ENCODE results near the gene PRTG.
"Not testable (repeated sequence)": the region's sequence is repeated elsewhere in the genome, so short reads cannot be mapped to it uniquely, and the experiment has no call there.

The PRTG gene, protein sequence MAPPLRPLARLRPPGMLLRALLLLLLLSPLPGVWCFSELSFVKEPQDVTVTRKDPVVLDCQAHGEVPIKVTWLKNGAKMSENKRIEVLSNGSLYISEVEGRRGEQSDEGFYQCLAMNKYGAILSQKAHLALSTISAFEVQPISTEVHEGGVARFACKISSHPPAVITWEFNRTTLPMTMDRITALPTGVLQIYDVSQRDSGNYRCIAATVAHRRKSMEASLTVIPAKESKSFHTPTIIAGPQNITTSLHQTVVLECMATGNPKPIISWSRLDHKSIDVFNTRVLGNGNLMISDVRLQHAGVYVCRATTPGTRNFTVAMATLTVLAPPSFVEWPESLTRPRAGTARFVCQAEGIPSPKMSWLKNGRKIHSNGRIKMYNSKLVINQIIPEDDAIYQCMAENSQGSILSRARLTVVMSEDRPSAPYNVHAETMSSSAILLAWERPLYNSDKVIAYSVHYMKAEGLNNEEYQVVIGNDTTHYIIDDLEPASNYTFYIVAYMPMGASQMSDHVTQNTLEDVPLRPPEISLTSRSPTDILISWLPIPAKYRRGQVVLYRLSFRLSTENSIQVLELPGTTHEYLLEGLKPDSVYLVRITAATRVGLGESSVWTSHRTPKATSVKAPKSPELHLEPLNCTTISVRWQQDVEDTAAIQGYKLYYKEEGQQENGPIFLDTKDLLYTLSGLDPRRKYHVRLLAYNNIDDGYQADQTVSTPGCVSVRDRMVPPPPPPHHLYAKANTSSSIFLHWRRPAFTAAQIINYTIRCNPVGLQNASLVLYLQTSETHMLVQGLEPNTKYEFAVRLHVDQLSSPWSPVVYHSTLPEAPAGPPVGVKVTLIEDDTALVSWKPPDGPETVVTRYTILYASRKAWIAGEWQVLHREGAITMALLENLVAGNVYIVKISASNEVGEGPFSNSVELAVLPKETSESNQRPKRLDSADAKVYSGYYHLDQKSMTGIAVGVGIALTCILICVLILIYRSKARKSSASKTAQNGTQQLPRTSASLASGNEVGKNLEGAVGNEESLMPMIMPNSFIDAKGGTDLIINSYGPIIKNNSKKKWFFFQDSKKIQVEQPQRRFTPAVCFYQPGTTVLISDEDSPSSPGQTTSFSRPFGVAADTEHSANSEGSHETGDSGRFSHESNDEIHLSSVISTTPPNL

DNA sequence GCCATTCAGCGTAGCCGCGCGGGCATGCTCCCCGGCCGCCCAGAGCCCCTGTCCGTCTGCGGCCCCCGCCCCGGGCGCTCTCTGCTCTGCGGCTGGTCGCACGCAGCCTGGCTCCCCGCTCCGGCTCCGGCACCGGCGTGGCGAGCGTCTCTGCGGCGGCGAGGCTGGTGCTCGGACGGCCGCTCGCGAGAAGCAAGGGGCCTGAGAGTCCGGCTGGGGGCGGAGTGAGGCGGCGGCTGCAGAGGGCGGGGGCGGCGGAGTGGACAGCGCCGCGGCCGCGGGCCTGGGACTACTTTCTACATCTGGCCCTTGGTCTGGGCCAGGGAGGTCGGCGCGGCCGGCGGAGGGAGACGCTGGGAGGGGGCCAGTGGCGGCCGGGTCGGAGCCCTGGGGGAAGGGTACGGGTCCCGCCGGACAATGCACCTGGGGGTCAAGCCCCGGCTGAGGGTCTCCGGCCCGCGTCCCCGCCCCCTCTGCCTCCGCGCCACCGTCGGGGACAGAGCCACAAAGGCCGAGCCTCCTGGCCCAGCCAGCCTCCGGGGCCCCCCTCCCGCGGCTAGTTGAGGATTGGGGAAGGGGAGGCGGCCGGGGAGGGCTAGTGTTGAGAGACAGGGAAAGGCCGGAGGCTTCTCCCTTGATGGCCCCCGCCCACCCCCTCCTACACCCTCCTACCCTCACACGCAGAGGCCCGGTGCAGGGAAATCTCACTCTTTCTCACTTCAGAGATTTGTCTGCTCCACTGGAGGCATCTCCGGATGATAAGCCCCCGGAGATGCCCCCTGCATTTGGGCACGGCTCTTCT lies at the start of gene PRTG:
Gene PRTG, minus strand, starts transcription at position 226 of the 802 bp plus-strand sequence. Its CDS starts 221 bp downstream, at position 5.
- TF ChIP-seq, protein P1, sequence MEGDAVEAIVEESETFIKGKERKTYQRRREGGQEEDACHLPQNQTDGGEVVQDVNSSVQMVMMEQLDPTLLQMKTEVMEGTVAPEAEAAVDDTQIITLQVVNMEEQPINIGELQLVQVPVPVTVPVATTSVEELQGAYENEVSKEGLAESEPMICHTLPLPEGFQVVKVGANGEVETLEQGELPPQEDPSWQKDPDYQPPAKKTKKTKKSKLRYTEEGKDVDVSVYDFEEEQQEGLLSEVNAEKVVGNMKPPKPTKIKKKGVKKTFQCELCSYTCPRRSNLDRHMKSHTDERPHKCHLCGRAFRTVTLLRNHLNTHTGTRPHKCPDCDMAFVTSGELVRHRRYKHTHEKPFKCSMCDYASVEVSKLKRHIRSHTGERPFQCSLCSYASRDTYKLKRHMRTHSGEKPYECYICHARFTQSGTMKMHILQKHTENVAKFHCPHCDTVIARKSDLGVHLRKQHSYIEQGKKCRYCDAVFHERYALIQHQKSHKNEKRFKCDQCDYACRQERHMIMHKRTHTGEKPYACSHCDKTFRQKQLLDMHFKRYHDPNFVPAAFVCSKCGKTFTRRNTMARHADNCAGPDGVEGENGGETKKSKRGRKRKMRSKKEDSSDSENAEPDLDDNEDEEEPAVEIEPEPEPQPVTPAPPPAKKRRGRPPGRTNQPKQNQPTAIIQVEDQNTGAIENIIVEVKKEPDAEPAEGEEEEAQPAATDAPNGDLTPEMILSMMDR (IDR thresholded peaks at IDR 0.05; ENCODE audit: low read depth, low read length, missing control alignments), result no peak
- DNase-seq (ENCODE audit: low read depth), result peak; percentile 49
- in situ Hi-C loops (cut with HindIII; ENCODE audit: low sequenced_read_pairs), result no loop called here
- peak within 1 kb of the TSS; percentile 74 for H3K4me3 ChIP-seq (ENCODE audit: low read depth, low read length)

DNA sequence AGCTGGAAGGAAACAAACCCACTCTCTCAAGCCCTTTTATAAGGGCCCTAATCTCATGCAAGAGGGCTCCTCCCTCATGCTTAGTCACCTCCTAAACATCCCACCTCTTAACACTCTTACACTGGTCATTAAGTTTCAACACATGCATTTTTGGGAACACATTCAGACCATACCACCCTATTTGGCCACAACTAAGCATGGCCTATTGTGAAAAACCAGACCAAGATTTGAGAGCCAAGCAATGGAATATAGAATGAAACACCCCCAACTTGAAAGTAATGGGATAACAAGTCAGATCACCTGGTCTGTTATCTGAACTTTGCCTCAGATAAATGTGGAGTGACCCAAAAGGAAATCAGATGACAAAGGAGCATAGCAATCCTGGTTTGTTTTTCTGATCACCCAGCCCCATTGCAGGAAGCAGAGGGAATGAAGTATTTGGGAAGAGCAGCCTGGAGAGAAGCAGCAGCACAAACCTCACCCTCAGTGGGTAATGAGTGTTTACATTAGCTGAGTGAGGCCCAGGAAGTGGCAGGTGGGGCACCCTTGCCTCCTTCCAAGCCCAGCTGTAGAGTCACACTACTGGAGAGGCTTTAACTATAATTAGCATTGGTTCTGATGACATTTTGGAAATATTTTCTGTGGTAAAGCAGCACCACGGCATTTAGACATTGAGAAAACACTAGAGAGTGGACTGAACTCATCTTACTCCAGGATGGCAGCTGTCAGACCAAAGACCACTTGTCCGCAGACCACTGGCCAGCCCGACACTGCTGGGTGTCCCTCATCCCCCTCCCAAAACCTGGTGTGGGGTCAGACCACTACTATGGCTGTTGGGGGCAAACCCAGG lies 48.8 kb upstream of the PRTG start:
- H3K4me3 ChIP-seq (ENCODE audit: low read depth, low read length), result no peak overlapping the region
- peak; percentile 69 for DNase-seq (ENCODE audit: low read depth)
- TF ChIP-seq, protein P1 (IDR thresholded peaks at IDR 0.05; ENCODE audit: low read depth, low read length, missing control alignments), result no peak
- in situ Hi-C loops (cut with HindIII; ENCODE audit: low sequenced_read_pairs), result no loop called here

DNA sequence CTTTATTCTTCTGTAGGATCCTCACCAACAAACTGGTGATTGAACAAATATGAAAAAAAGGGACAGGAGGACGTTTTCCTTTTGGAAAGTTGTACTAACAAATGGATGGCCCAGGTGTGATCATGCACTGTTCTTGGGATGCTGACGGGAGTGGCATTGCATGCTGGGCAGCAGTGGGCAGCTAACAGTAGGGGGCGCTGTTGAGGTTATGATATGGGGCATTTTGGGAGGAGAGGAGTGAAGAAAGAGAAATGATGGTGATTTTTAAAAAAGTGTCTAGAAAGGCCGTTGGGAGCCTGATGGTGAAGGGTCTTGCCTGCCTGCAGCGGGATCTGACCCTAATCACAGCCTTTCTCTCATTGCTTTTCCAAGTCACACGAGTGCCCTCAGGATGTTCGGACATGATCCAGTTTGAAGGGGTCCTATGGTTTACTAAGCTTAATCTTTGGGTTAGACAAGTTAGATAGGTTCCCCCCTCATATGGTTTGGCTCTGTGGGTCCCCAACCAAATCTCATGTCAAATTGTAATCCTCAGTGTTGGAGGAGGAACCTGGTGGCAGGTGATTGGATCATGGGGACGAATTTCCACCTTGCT lies 46.2 kb upstream of the PRTG start:
- no peak for DNase-seq (ENCODE audit: low read depth)
- in situ Hi-C loops (cut with HindIII; ENCODE audit: low sequenced_read_pairs), result no loop called here

DNA sequence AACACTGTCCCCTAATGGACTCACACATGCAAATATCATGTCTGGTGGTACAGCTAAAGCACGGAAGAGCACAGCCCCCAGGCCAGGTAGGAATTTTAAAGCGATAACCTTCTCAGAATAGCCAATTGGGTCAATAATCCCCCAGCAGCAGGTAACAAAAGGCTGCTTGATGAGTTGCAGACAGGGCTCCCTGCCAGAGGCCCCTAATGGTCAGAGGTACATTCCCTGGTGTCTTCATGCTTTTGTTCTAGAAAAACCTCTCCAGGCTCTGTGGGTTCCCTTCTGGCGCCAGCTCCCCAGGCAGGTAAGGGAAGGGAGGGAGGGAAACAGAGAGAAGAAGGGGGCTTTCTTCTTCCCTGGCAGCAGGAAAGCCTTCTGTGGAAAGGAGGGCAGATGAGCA lies 43.4 kb upstream of the PRTG start:
- in situ Hi-C loops (cut with HindIII; ENCODE audit: low sequenced_read_pairs), result no loop called here
- DNase-seq (ENCODE audit: low read depth), result no peak
- no peak overlapping the region for H3K4me3 ChIP-seq (ENCODE audit: low read depth, low read length)
- TF ChIP-seq, protein P1 (IDR thresholded peaks at IDR 0.05; ENCODE audit: low read depth, low read length, missing control alignments), result no peak

More for the DNA sequence above, 46.2 kb upstream of the PRTG start:
- H3K4me3 ChIP-seq (ENCODE audit: low read depth, low read length), result no peak overlapping the region
- TF ChIP-seq, protein P1 (IDR thresholded peaks at IDR 0.05; ENCODE audit: low read depth, low read length, missing control alignments), result peak; percentile 49

DNA sequence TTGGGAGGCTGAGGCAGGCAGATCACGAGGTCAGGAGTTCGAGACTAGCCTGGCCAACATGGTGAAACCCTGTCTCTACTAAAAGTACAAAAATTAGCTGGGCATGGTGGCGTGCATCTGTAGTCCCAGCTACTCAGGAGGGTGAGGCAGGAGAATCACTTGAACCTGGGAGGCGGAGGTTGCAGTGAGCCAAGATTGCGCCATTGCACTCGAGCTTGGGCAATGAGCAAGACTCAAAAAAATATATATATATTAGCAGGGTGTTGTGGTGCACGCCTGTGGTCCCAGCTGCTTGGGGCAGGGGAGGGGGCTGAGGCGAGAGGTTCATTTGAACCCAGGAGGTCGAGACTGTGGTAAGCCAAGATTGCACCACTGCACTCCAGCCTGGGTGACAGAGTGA lies 42.6 kb upstream of the PRTG start:
- H3K4me3 ChIP-seq (ENCODE audit: low read depth, low read length); DNase-seq (ENCODE audit: low read depth); in situ Hi-C loops (cut with HindIII; ENCODE audit: low sequenced_read_pairs): not testable (repeated sequence)

DNA sequence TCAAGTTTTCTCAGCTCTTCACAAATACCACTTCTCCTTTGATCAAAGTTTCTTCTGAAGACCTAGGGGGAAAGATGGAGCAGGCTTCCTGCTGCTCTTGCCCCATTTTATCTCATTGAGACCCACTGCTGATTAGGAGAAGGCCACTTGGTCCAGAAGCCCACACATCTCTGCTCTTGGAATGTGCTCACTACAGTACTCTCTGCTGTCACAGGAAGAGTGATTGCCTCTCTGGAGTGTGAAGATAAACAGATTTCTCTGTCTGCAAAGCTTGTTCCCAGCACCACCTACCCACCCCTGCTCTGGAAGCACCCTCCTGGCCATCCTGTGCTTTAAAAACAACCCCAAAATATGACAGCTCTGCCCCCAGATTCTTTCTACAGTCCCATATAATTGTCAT lies 41.3 kb upstream of the PRTG start:
- TF ChIP-seq, protein P1 (IDR thresholded peaks at IDR 0.05; ENCODE audit: low read depth, low read length, missing control alignments), result no peak
- in situ Hi-C loops (cut with HindIII; ENCODE audit: low sequenced_read_pairs), result no loop called here
- DNase-seq (ENCODE audit: low read depth), result no peak
- H3K4me3 ChIP-seq (ENCODE audit: low read depth, low read length), result no peak overlapping the region
